K562 (cell line): ENCODE results near the gene TMTC2. TPM values are rescaled to one million over a fixed set of nuclear protein-coding genes. Genes with fewer than 3 reads are reported as not detected.

Experiments
- ATAC-seq: fragments of 200-7000 bp; cut with Tn5 transposase; 3 replicates; pipeline ENCODE4 v1.9.1; 2020; ENCODE audit warnings: moderate library complexity
- BruUV-seq: library from RNA; stranded (reverse); fragments of 400-500 nt; replicated peaks from 2 replicates; lab custom pipeline; 2021; lab: Mats Ljungman, UMichigan
- CTCF ChIA-PET: fragments of 300-600 bp; formaldehyde crosslinking; extraction: SDS; loops from one replicate; lab custom pipeline; 2021; ENCODE audit warnings: low intra/inter-chr PET ratio; lab: Yijun Ruan, JAX
- POLR2A ChIA-PET: fragments of 300-600, 350-650 bp; sonication (Branson Sonifier 250); formaldehyde crosslinking; extraction: SDS; loops from one replicate; lab custom pipeline; 2021; ENCODE audit warnings: antibody characterized with exemption, inconsistent platforms; lab: Yijun Ruan, JAX
- DNase-seq, 4 experiments: peaks; one replicate each; pipeline versions ENCODE4 v3.0.0 to v3.0.0-alpha.2; 2011 to 2018; ENCODE audit warnings: low spot score in 3 of 4, mixed read lengths in 3 of 4; ENCODE audit errors: extremely low read depth in 1 of 4
- FAIRE-seq: peaks from 2 replicates; lab custom pipeline; 2011; peaks lifted over from hg19 to GRCh38; lab: Jason Lieb, UNC
- H2AFZ ChIP-seq: 2 replicates; pipeline ENCODE4 v1.6.0; 2011; ENCODE audit warnings: low read depth, low read length, control low read depth, inconsistent platforms
- H3K27ac ChIP-seq: fragments of 200-600 bp; 3 replicates; pipeline ENCODE4 v1.8.0; 2011; ENCODE audit warnings: low read depth, mild to moderate bottlenecking, control low read depth, inconsistent platforms, low read length, moderate library complexity, mixed read lengths; ENCODE audit errors: extremely low read depth
- H3K27me3 ChIP-seq, 2 experiments: fragments of 300-600 bp in 1 of 2; 2 replicates in 1 of 2; 3 replicates in 1 of 2; pipeline versions ENCODE4 v1.6.0 to v1.8.0; 2011; ENCODE audit warnings: inconsistent platforms in 2 of 2, low read length in 2 of 2, mild to moderate bottlenecking in 1 of 2, mixed read lengths in 1 of 2, moderate library complexity in 1 of 2; ENCODE audit not compliant: control insufficient read depth in 2 of 2, insufficient read depth in 2 of 2
- H3K36me3 ChIP-seq: fragments of 300-600 bp; 3 replicates; pipeline ENCODE4 v1.8.0; 2011; ENCODE audit warnings: mild to moderate bottlenecking, low read length, inconsistent platforms; ENCODE audit not compliant: control insufficient read depth, insufficient read depth
- H3K4me1 ChIP-seq, 2 experiments: fragments of 200-600 bp in 1 of 2; replicated peaks in 1 of 2; 2 replicates in 1 of 2; 3 replicates in 1 of 2; pipeline versions ENCODE4 v1.5.1 to v1.8.0; 2011; ENCODE audit warnings: inconsistent platforms in 2 of 2, low read length in 2 of 2, mild to moderate bottlenecking in 1 of 2, mixed read lengths in 1 of 2, moderate library complexity in 1 of 2; ENCODE audit not compliant: control insufficient read depth in 2 of 2, insufficient read depth in 2 of 2
- H3K4me2 ChIP-seq: 2 replicates; pipeline ENCODE4 v1.6.1; 2011; ENCODE audit warnings: low read length, control low read depth, inconsistent platforms, mixed read lengths; ENCODE audit not compliant: insufficient read depth
- H3K4me3 ChIP-seq: fragments of 200-600 bp; sonication (generic), shearing (Covaris generic); 2 replicates; pipeline ENCODE4 v1.5.1; 2016; ENCODE audit warnings: control low read depth, inconsistent platforms
- H3K79me2 ChIP-seq: fragments of 200-600 bp; 3 replicates; pipeline ENCODE4 v1.8.0; 2011; ENCODE audit warnings: low read length, inconsistent platforms; ENCODE audit not compliant: control insufficient read depth, insufficient read depth
- H3K9ac ChIP-seq, 2 experiments: 2 replicates each; pipeline versions ENCODE4 v1.6.0 to v1.6.1; 2011; ENCODE audit warnings: low read depth in 2 of 2, low read length in 2 of 2, control low read depth in 1 of 2, inconsistent platforms in 1 of 2, mild to moderate bottlenecking in 1 of 2, mixed read lengths in 1 of 2; ENCODE audit not compliant: insufficient read depth in 1 of 2
- H3K9me1 ChIP-seq: one replicate; pipeline ENCODE4 v1.6.0; 2011; ENCODE audit warnings: inconsistent platforms, mild to moderate bottlenecking, low read length, moderate library complexity; ENCODE audit not compliant: control insufficient read depth, insufficient read depth
- H3K9me3 ChIP-seq: replicated peaks from 2 replicates; pipeline ENCODE4 v1.5.1; 2011; ENCODE audit warnings: low read depth, low read length, inconsistent platforms; ENCODE audit not compliant: control insufficient read depth, insufficient read depth
- H4K20me1 ChIP-seq: replicated peaks from 2 replicates; pipeline ENCODE4 v1.6.1; 2011; ENCODE audit warnings: low read length, inconsistent platforms, mixed read lengths; ENCODE audit not compliant: control insufficient read depth, insufficient read depth
- CHCHD3 ChIP-seq: fragments of 250-450 bp; sonication (Bioruptor Pico); IDR thresholded peaks from 2 replicates; pipeline ENCODE4 v2.1.2; 2022; ENCODE audit warnings: mild to moderate bottlenecking
- ERF ChIP-seq: fragments of 450-650 bp; formaldehyde crosslinking; IDR thresholded peaks from 2 replicates; pipeline ENCODE4 v1.4.0; 2020; ENCODE audit warnings: mild to moderate bottlenecking, mixed read lengths
- KHSRP ChIP-seq: fragments of 450-650 bp; IDR thresholded peaks from 2 replicates; pipeline ENCODE4 v1.6.1; 2017
- MED1 ChIP-seq: sonication (generic); formaldehyde crosslinking; IDR thresholded peaks from 2 replicates; pipeline ENCODE4 v1.8.1; 2023; ENCODE audit warnings: missing genetic modification reagents, borderline replicate concordance
- NEUROD1 ChIP-seq: fragments of 150-350 bp; IDR thresholded peaks from 2 replicates; pipeline ENCODE4 v1.6.1; 2014; ENCODE audit warnings: borderline replicate concordance, low read length, low read depth; ENCODE audit not compliant: partially characterized antibody
- POLR2AphosphoS5 ChIP-seq: IDR thresholded peaks from 2 replicates; pipeline ENCODE4 v1.6.1; 2011; ENCODE audit warnings: mild to moderate bottlenecking, low read depth, low read length, moderate library complexity; ENCODE audit not compliant: control insufficient read depth, insufficient read depth
- POLR3G ChIP-seq: IDR thresholded peaks from 2 replicates; pipeline ENCODE4 v1.6.1; 2011; ENCODE audit not compliant: insufficient read length, insufficient replicate concordance; ENCODE audit errors: extremely low read depth
- PPARD ChIP-seq: fragments of 250-450 bp; sonication (Bioruptor Pico); IDR thresholded peaks from 2 replicates; pipeline ENCODE4 v1.8.0; 2022; ENCODE audit warnings: inconsistent platforms, mild to moderate bottlenecking, moderate library complexity
- PTBP1 ChIP-seq: fragments of 200-400 bp; formaldehyde crosslinking; IDR thresholded peaks from 2 replicates; pipeline ENCODE4 v1.6.1; 2017; ENCODE audit warnings: low read depth, low read length
- PTTG1 ChIP-seq: fragments of 450-650 bp; IDR thresholded peaks from 2 replicates; pipeline ENCODE4 v1.6.1; 2016; ENCODE audit warnings: low read depth, mild to moderate bottlenecking, missing genetic modification characterization, missing compliant biosample characterization
- ZEB2 ChIP-seq: fragments of 450-650 bp; IDR thresholded peaks from 2 replicates; pipeline ENCODE4 v1.6.1; 2016
- ZNF175 ChIP-seq: fragments of 200-800 bp; sonication (Bioruptor generic); IDR thresholded peaks from 2 replicates; pipeline ENCODE4 v1.6.1; 2016; ENCODE audit warnings: low read depth, mild to moderate bottlenecking, missing genetic modification characterization, missing compliant biosample characterization
- WGBS: fragments of 100-300 bp; shearing (Covaris generic); methylation state at CpG from one replicate; pipeline ENCODE4 v1.1.6; 2016; ENCODE audit warnings: low coverage, mixed read lengths; ENCODE audit not compliant: insufficient coverage; ENCODE audit errors: missing lambda C conversion rate; 5-methylcytosine and 5-hydroxymethylcytosine counted together
- in situ Hi-C: fragments of 300-500 bp; cut with MboI; formaldehyde crosslinking; loops from 4 replicates; pipeline ENCODE4 v1.15.0; 2018; ENCODE audit warnings: inconsistent platforms, mixed read lengths
- intact Hi-C: fragments of 100-400 bp; cut with micrococcal nuclease; formaldehyde crosslinking; loops from 2 replicates; pipeline ENCODE4 v1.14.2; 2022
- polyA plus RNA-seq, 8 experiments: library from polyadenylated mRNA; depleted of rRNA in 4 of 8; stranded (reverse) in 5 of 8; unstranded in 3 of 8; fragments of >200 nt; fragmentation: Nextera tagmentation in 2 of 8; fragmentation: Illumina TruSeq in 1 of 8; extraction: Ambion mirVana in 2 of 8; extraction: Trizol in 1 of 8; gene quantifications; 2 replicates each; pipeline versions ENCODE4 v1.2.1 to v1.2.3, GENCODE V29; 2011 to 2014; ENCODE audit warnings: inconsistent platforms in 1 of 8, missing spikeins in 1 of 8
- total RNA-seq, 7 experiments: library from RNA; depleted of rRNA in 6 of 7; stranded (reverse); fragments of >200 nt in 6 of 7; fragmentation: Illumina TruSeq in 2 of 7; extraction: Trizol in 2 of 7; gene quantifications; 2 replicates each; pipeline versions ENCODE4 v1.2.1 to v1.2.3, GENCODE V29; 2011 to 2021; ENCODE audit warnings: low replicate concordance in 1 of 7
- TF ChIP-seq, protein P1 (sequence below): IDR thresholded peaks from 2 replicates; pipeline ENCODE4 v1.6.1; 2011; ENCODE audit warnings: borderline replicate concordance, low read depth, mild to moderate bottlenecking, moderate library complexity, low read length; ENCODE audit not compliant: insufficient read depth, poor library complexity, severe bottlenecking
- TF ChIP-seq, protein P2 (sequence below): fragments of 250-450 bp; sonication (Bioruptor Pico); IDR thresholded peaks from 2 replicates; pipeline ENCODE4 v1.8.0; 2022; ENCODE audit warnings: moderate library complexity, mild to moderate bottlenecking, inconsistent platforms

The TMTC2 gene
- total and polyA plus RNA-seq, 9 of the 15 experiments (the other 6 are each of a cell fraction or from before 2014, with no cell fraction given) = 0.29 to 1.1 (median 0.55) TPM

- H3K9ac ChIP-seq = no peak overlapping the region
- TF ChIP-seq, protein P1, sequence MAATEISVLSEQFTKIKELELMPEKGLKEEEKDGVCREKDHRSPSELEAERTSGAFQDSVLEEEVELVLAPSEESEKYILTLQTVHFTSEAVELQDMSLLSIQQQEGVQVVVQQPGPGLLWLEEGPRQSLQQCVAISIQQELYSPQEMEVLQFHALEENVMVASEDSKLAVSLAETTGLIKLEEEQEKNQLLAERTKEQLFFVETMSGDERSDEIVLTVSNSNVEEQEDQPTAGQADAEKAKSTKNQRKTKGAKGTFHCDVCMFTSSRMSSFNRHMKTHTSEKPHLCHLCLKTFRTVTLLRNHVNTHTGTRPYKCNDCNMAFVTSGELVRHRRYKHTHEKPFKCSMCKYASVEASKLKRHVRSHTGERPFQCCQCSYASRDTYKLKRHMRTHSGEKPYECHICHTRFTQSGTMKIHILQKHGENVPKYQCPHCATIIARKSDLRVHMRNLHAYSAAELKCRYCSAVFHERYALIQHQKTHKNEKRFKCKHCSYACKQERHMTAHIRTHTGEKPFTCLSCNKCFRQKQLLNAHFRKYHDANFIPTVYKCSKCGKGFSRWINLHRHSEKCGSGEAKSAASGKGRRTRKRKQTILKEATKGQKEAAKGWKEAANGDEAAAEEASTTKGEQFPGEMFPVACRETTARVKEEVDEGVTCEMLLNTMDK = no peak
- TF ChIP-seq POLR3G (no peak), ZEB2 (no peak), ERF (CRISPR knock-in tag) (no peak), ZNF175 (CRISPR knock-in tag) (no peak), PPARD (CRISPR knock-in tag) (no peak), MED1 (CRISPR knock-in tag) (no peak), NEUROD1 (no peak), PTBP1 (no peak), POLR2AphosphoS5 (no peak), PTTG1 (no peak), CHCHD3 (CRISPR knock-in tag) (no peak), KHSRP (no peak)
- TF ChIP-seq, protein P2, sequence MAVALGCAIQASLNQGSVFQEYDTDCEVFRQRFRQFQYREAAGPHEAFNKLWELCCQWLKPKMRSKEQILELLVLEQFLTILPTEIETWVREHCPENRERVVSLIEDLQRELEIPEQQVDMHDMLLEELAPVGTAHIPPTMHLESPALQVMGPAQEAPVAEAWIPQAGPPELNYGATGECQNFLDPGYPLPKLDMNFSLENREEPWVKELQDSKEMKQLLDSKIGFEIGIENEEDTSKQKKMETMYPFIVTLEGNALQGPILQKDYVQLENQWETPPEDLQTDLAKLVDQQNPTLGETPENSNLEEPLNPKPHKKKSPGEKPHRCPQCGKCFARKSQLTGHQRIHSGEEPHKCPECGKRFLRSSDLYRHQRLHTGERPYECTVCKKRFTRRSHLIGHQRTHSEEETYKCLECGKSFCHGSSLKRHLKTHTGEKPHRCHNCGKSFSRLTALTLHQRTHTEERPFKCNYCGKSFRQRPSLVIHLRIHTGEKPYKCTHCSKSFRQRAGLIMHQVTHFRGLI (CRISPR knock-in tag) = no peak
Measured at GRCh38 chr12:82781309-82781997, 94.7 kb downstream of the TMTC2 start.

More at GRCh38 chr12:82781309-82781997, 94.7 kb downstream of the TMTC2 start:
- no peak overlapping the region for H3K4me2 ChIP-seq
- intact Hi-C loops (no loop called here), in situ Hi-C loops (no loop called here)
- H3K4me3 ChIP-seq = no peak overlapping the region
- BruUV-seq = no TSS peak
- no peaks in the 10 kb centered on the region for H3K27me3 ChIP-seq
- no peak overlapping the region for H3K27ac ChIP-seq
- H3K36me3 ChIP-seq = no peaks in the 10 kb centered on the region
- H3K4me1 ChIP-seq = no peaks in the 10 kb centered on the region
- no peak overlapping the region for H2AFZ ChIP-seq
- WGBS = 0% methylated on average over 5 of the region's 5 CpGs
- no peak for FAIRE-seq
- no peaks in the 10 kb centered on the region for H3K9me3 ChIP-seq
- no peaks in the 10 kb centered on the region for H3K9me1 ChIP-seq
- POLR2A ChIA-PET = no interaction called here
- no peak for DNase-seq
- H4K20me1 ChIP-seq = no peaks in the 10 kb centered on the region
- H3K79me2 ChIP-seq = no peaks in the 10 kb centered on the region
- ATAC-seq = no peak
- CTCF ChIA-PET = no interaction called here
